ENCODE data around the gene ABCC2.

GRCh38 chr10:99770408-99771045, 11.9 kb upstream of the ABCC2 start:
- TF ChIP-seq POLR2A (IDR thresholded peaks at IDR 0.05; ENCODE audit: low read depth) (no peak), POLR2AphosphoS5 (IDR thresholded peaks at IDR 0.05) (no peak)
